CD4-positive, alpha-beta T cell treated with Interferon gamma for 1 hour (primary cell): ENCODE data around the gene HRG.

Experiments
- DNase-seq: peaks from one replicate; pipeline ENCODE4 v3.0.0-alpha.2; 2020

HRG gene

DNA sequence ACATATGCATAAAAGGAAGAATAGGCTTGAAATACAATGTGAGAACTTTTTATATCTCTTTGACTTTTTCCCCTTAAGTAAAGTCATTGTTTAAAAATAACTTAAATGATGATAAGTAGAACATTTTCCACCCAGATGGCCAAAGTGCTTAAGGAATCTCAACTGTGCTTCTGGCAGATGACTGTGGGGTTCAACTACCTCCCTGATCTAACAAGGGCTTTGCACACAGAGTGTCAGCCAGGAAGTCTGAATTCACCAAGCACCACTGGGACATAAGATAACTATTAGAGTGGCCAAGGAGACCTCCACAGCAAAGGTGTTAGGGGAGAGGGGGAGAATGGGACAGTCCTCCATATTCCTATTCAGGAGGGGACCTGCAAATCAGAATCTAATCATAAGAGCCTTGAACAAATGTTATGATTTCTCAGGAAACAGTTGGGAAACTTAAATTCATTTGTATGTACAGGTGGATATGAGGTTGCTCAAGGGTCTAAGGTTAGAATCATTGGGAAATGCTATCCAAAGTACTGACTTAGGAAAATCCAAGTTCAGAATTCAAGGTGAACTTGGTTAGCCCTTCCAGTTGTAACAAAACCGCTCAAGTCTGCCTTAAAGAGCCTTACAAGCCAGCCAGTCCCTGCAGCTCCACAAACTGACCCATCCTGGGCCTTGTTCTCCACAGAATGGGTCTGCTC is 25.9 kb upstream of the HRG start, which contains the start of gene FETUB:
Gene FETUB, plus strand, starts transcription at position 622 of the 695 bp plus-strand sequence. Its CDS starts 62 bp downstream, at position 684.
- DNase-seq: no peak

DNA sequence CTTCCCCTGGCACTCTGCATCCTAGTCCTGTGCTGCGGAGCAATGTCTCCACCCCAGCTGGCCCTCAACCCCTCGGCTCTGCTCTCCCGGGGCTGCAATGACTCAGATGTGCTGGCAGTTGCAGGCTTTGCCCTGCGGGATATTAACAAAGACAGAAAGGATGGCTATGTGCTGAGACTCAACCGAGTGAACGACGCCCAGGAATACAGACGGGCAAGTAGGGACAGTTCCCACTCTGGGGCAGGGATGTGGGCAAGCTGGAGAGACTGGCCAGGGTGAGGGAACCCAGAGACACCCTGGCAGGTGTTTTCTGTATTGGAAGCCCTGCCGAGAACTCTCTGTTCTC is 25.4 kb upstream of the HRG start:
- no peak for DNase-seq

GRCh38 chr3:186640929-186641328 is 24.9 kb upstream of the HRG start:
- DNase-seq: no peak

DNA sequence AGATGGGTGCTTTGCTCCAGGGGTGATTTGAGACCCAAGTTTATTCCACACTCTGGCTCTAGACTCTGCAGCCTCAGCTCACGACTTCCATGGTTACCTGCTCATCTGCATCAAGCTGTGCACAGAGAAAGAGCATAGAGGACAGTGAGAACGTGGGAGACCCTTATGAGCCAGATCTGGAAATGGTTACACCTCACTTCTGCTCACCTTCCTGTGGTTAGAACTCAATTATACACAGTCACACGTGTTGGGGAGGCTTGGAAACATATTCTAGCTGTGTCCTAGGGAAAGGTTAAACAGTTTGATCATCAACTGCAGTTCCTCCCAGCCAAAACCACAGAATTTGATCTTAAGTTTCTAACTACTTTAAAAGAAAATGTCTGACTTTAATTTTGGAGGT is 23.8 kb upstream of the HRG start:
- no peak for DNase-seq

DNA sequence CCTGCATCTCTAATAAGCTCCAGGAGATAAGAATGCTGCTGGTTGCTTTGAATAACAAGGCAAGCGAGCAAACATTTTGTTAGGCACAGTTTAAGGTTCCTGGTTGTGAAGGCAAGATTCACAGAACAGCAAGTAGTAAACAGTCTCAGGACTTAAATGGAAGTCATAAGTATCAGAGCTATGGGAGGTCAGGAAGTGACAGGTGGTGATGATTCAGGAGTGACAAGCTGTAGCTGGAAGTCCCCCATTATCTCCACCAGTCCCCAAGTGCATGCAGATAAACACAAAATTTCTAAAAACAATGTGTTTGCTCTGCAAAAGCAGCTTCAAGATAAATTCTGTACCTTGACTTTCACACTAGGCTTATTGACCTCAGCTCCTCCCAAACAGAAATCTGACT is 22.3 kb upstream of the HRG start:
- no peak for DNase-seq

DNA sequence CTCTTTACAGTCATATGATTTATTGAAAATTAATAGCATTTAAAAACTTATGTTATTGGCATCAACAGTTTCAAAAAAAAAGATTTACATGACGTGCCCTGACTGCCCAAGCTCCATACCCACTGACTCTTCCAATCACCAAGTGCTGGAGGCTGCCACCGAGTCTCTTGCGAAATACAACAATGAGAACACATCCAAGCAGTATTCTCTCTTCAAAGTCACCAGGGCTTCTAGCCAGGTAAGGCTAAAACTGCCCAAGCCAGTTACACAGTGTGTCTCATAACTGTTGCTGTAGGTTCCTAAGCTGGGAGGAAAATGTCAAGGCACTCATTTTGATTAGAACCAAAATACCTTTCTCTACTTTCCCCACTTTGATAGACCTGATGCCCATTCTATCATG is 21.1 kb upstream of the HRG start:
- no peak for DNase-seq

- DNase-seq: no peak
Observed at GRCh38 chr3:186646106-186646505, 19.7 kb upstream of the HRG start.

- DNase-seq: no peak
Observed at GRCh38 chr3:186646841-186647240, 19.0 kb upstream of the HRG start.

DNA sequence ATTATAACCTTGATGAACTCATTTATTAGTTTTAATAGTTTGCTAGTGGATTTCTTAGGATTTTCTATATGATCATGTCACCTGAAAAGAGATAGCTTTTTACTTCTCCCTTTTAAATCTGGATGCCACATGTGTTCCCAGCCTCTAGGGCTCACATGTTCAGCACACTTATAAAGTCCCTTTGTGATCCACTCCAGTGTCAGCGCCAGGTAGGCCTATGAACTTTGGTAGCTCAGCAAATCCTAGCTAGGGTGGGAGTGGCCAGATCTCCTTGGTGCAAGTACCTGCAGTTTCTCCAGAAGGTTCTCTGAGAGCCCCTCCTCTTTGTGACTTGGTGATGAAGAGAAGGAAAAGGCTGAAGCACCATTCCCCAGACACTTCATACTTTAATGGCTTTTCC is 17.0 kb upstream of the HRG start:
- DNase-seq: no peak

GRCh38 chr3:186651678-186652215 is 14.1 kb upstream of the HRG start:
- DNase-seq: no peak

DNA sequence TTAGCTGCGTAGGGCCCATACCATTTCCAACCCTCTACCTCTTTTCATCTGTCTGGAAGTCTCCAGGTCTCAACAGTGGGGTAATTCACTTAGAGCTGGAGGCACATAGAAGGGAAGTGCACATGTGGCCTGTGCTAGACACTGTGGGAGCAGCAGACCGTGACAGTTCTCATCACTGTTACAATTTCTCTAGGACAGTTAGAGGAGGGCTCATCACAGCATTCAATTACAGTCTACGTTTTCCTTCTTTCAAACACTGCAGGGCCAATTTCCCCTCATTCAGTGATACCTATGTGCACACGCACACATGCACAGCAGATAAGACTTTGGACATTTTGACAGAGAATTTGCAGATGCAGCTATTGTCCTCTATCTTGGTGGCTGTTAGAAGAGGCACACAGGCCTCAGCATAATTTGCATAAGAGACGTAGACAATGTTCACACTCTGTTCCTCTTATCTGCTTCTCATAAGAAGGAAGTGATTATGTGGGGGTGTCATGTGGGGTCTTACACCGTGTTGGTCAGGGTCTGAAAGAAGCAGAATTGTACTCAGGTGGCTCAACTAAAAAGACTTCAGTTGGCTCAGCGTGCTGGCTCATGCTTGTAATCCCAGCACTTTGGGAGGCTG is 12.6 kb upstream of the HRG start:
- DNase-seq: peak; percentile 4

GRCh38 chr3:186653984-186654383 is 11.8 kb upstream of the HRG start:
- no peak for DNase-seq

DNA sequence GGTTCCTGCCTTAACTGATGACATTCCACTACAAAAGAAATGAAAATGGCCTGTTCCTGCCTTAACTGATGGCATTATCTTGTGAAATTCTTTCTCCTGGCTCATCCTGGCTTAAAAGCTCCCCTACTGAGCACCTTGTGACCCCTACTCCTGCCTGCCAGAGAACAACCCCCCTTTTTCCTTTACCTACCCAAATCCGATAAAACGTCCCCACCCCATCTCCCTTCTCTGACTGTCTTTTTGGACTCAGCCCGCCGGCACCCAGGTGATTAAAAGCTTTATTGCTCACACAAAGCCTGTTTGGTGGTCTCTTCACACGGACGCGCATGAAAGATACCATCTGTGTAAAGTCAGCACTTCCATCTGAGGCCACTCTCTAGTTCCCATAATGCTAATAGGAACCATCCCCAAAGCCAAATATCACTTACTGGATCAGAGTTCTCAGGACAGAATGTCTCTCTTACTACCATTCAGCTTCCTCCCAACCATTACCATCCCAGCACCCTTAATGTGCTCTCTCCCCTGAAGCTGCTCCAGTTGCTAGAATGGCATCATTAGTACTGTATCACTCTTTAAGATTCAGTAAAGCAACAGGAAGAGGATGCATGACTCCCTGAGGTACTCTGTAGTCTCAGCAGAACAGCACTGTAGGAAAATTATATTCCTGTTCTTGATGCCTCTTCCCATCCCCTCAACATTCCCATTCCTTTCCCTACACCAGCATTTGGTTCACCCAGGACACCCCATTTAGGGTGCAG is 2.3 kb upstream of the HRG start:
- no peak for DNase-seq

DNA sequence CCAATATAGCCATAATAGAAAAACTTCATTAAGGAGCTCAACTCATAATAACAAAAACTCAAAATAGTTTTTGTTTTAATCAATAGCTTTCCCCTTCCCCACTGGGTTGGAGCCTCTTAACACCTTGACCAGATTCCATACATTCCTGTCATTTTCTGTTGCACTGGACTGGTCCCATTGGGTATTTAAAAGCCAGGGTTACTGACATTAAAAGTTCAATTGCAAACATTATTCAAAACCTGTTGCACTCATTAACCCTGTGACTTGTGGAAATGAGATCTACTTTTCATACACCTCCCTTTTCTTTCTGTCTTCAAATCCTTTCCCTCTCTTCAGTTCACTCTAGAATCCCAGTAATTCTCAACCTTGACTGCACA is 1.7 kb upstream of the HRG start:
- DNase-seq: no peak

GRCh38 chr3:186664506-186664905 is 1.3 kb upstream of the HRG start:
- DNase-seq: no peak

- no peak for DNase-seq
Observed at GRCh38 chr3:186668426-186668825, 2.6 kb downstream of the HRG start.

GRCh38 chr3:186669378-186670084 is 3.7 kb downstream of the HRG start:
- DNase-seq: no peak

GRCh38 chr3:186670155-186670554 is 4.3 kb downstream of the HRG start:
- no peak for DNase-seq

DNA sequence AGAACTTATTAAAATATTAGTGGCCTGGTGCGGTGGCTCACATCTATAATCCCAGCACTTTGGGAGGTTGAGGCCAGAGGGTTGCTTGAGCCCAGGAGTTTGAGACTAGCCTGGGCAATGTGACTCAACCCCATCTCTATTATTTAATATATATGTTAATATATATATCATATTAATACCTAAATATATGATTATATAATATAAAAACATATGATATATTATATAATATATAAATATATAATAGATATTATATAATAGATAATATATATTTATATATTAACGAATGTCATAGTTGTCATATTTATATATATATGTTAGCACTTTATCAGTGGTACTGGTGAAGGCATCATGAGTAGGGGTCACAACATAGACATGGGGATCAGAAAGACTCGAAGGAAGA is 5.2 kb downstream of the HRG start:
- no peak for DNase-seq

DNA sequence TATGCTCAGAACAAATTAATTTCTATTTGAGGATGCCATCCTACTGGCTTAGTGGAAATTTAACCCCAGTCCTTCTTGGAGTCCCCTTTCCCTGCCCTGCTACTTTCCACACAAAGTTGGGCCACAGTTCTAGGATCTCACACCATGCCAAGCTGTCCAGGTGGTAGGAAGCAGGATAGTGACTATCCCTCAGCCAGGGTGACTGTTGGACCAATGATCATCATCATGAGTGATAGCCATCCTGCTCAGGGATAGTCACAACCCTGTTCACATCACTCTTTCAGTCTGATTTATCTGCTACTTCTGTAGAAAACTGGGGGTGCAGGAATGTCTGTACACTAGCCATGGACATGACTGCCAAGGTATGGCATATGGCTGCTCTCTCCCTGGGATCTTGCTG is 12.8 kb downstream of the HRG start:
- no peak for DNase-seq

- no peak for DNase-seq
Observed at GRCh38 chr3:186679151-186679550, 13.3 kb downstream of the HRG start.

GRCh38 chr3:186680869-186681268 is 15.1 kb downstream of the HRG start:
- no peak for DNase-seq

GRCh38 chr3:186682812-186683211 is 17.0 kb downstream of the HRG start:
- no peak for DNase-seq
